Measurements from ENCODE around the gene DHX57.

DHX57 gene

DNA sequence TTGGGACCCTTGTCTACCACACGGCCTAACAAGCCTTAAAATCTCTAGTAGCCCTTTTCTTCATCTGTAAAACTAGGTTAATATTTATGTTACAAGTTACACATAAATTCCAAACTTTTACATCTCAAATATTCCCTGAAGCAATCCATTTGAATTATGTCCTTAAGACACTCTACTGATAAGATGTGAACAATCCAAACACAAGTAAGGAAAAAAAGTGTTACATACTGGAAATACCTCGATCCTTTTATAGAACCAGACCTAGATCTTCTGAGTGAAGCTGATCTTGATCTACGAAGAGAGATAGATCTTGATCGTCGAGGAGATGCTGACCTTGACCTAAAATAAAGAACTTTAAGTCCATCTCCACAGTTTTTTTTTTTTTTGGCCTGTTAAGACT, 127.9 kb downstream of the DHX57 start:
- CTCF ChIA-PET = interaction anchor here (1.0 to 1.2 kb wide), 2 partner anchors 8 to 166 kb away, joined by 4 read pairs; no protein-coding TSS in a partner anchor
- no peaks in the 10 kb centered on the region for H3K9me3 Mint-ChIP-seq
- no peak for DNase-seq
- H3K27me3 Mint-ChIP-seq = peaks cover 4% of the 10 kb centered on the region
- H3K4me1 Mint-ChIP-seq = peaks cover 67% of the 10 kb centered on the region
- no peak overlapping the region for H3K27ac Mint-ChIP-seq
- H3K36me3 Mint-ChIP-seq = peaks cover 71% of the 10 kb centered on the region
- H3K4me3 Mint-ChIP-seq = peak overlapping the region; percentile 52

All from activated naive CD4-positive, alpha-beta T cell treated with anti-CD3 and anti-CD28 coated beads, Interleukin-2, amount 10 ng/mL, durations not matched to agents 7 days and 5 days (primary cell).